ENCODE measurements around the gene LIPG. TPM values are rescaled to one million over a fixed set of nuclear protein-coding genes. Genes with fewer than 3 reads are reported as not detected.

Gene LIPG
- total and polyA plus RNA-seq, 2 of the 13 experiments (the other 11 are each of a cell fraction or from before 2014, with no cell fraction given), result 0.96 to 10.8 TPM

DNA sequence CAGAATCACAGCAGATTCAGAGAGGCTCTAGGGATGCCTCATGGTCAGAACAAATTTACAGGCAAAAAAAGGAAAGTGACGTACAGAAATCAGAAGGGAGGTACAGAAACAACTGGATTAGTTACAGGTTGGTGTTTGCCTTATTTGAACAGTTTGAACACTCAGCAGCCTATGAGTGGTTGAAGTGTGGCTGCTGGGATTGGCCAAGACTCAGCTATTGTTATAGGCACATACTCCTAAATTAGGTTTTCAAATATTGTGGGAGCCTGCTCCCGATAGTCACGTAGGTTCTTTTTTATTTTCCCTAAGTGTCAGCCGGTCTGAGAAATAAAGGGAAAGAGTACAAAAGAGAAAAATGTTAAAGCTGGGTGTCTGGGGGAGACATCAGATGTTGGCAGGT lies 8.9 kb upstream of the LIPG start:
- no peak overlapping the region for H3K27ac ChIP-seq (ENCODE audit: extremely low read length, insufficient read depth, low read length)
- no peak for TF ChIP-seq POGZ (CRISPR knock-in tag; IDR thresholded peaks at IDR 0.05)
- TF ChIP-seq NCOA2 (CRISPR knock-in tag; IDR thresholded peaks at IDR 0.05), result no peak
- TF ChIP-seq, protein P1, sequence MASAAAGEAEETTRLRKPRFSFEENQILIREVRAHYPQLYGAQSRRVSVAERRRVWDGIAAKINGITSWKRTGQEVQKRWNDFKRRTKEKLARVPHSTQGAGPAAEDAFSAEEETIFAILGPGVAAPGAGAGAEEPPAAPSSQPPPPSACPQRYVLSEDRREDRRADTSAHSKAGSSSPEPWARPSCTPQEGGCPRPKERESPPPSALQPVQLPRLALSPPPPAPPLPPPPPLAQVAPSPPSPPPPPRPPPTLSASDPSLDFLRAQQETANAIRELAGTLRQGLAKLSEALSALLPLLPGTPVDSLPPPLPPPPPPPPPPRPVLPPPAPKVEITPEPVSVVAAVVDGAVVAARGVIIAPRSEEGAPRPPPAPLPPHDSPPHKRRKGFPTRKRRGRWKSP (CRISPR knock-in tag; IDR thresholded peaks at IDR 0.05), result no peak
- TF ChIP-seq ZNF841 (CRISPR knock-in tag; IDR thresholded peaks at IDR 0.05; ENCODE audit: borderline replicate concordance), result no peak
- TF ChIP-seq, protein P2, sequence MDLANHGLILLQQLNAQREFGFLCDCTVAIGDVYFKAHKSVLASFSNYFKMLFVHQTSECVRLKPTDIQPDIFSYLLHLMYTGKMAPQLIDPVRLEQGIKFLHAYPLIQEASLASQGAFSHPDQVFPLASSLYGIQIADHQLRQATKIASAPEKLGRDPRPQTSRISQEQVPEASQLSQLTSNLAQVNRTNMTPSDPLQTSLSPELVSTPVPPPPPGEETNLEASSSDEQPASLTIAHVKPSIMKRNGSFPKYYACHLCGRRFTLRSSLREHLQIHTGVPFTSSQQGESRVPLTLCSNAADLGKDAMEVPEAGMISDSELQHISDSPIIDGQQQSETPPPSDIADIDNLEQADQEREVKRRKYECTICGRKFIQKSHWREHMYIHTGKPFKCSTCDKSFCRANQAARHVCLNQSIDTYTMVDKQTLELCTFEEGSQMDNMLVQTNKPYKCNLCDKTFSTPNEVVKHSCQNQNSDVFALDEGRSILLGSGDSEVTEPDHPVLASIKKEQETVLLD (CRISPR knock-in tag; IDR thresholded peaks at IDR 0.05; ENCODE audit: low read depth), result no peak
- TF ChIP-seq MBD4 (IDR thresholded peaks at IDR 0.05; ENCODE audit: borderline replicate concordance, low read length), result no peak
- no peak for TF ChIP-seq RELA (CRISPR knock-in tag; IDR thresholded peaks at IDR 0.05)
- TF ChIP-seq ZNF264 (CRISPR knock-in tag; IDR thresholded peaks at IDR 0.05), result no peak
- TF ChIP-seq KAT2B (IDR thresholded peaks at IDR 0.05; ENCODE audit: borderline replicate concordance, low read depth, low read length), result no peak
- TF ChIP-seq AGO2 (optimal IDR thresholded peaks at IDR 0.05; ENCODE audit: low read depth, low read length), result no peak
- no peak for TF ChIP-seq ZMYM3 (CRISPR knock-in tag; IDR thresholded peaks at IDR 0.05)
- TF ChIP-seq, protein P3, sequence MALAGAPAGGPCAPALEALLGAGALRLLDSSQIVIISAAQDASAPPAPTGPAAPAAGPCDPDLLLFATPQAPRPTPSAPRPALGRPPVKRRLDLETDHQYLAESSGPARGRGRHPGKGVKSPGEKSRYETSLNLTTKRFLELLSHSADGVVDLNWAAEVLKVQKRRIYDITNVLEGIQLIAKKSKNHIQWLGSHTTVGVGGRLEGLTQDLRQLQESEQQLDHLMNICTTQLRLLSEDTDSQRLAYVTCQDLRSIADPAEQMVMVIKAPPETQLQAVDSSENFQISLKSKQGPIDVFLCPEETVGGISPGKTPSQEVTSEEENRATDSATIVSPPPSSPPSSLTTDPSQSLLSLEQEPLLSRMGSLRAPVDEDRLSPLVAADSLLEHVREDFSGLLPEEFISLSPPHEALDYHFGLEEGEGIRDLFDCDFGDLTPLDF (CRISPR knock-in tag; IDR thresholded peaks at IDR 0.05), result no peak
- no peak for TF ChIP-seq ZZZ3 (CRISPR knock-in tag; IDR thresholded peaks at IDR 0.05; ENCODE audit: borderline replicate concordance)
- no peak for TF ChIP-seq HMG20B (CRISPR knock-in tag; conservative IDR thresholded peaks at IDR 0.05)
- TF ChIP-seq U2AF1 (optimal IDR thresholded peaks at IDR 0.05; ENCODE audit: low read depth, low read length), result no peak
- no peak for TF ChIP-seq NCOA1 (CRISPR knock-in tag; IDR thresholded peaks at IDR 0.05)
- TF ChIP-seq NAIF1 (CRISPR knock-in tag; IDR thresholded peaks at IDR 0.05; ENCODE audit: borderline replicate concordance), result no peak
- POLR2A ChIA-PET, result no interaction called here
- 14% methylated on average over 4 of the region's 4 CpGs for WGBS (ENCODE audit: low lambda C conversion rate)
- H4K20me1 ChIP-seq (ENCODE audit: insufficient read depth, low read length), result no peaks in the 10 kb centered on the region
- no peak for DNase-seq (ENCODE audit: low spot score)
- FAIRE-seq, result no peak
- ATAC-seq, result no peak
- no peak overlapping the region for H3K4me3 ChIP-seq (replicated peaks in 1 of 3; ENCODE audit: insufficient read depth in 1 of 3, low read depth in 2 of 3, low read length in 3 of 3)
- H3K9me3 ChIP-seq (ENCODE audit: low read length), result no peaks in the 10 kb centered on the region
- no peak overlapping the region for H3K4me2 ChIP-seq (ENCODE audit: low read depth, low read length)
- no peaks in the 10 kb centered on the region for H3K79me2 ChIP-seq (ENCODE audit: insufficient read depth, low read length)
- no peaks in the 10 kb centered on the region; a peak in 1 of 5 replicates for H3K27me3 ChIP-seq (ENCODE audit: control insufficient read depth in 1 of 2, insufficient read depth in 2 of 2, low read length in 2 of 2)
- CTCF ChIA-PET (ENCODE audit: low intra/inter-chr PET ratio, low total read pairs), result no interaction called here
- in situ Hi-C loops (cut with HindIII; ENCODE audit: extremely low pct_ligation_motif_present, low pct_unique_long_range_greater_than_20kb), result no loop called here
- no peak overlapping the region for H2AFZ ChIP-seq (ENCODE audit: low read length)
- H3K9ac ChIP-seq (ENCODE audit: insufficient read depth, low read depth, low read length), result no peak overlapping the region
- H3K36me3 ChIP-seq (replicated peaks in 1 of 2; ENCODE audit: control insufficient read depth in 1 of 2, insufficient read depth in 2 of 2, low read length in 2 of 2), result no peaks in the 10 kb centered on the region
- intact Hi-C loops (cut with micrococcal nuclease; ENCODE audit: unreplicated experiment), result no loop called here
- no peaks in the 10 kb centered on the region for H3K4me1 ChIP-seq (ENCODE audit: insufficient read depth, low read length)
- no TSS peak for BruUV-seq (replicated peaks)
